GM15510 (cell line): ENCODE measurements around the gene ADGRG1.

Experiments used
- POLR2A ChIP-seq: IDR thresholded peaks from 3 replicates; pipeline ENCODE4 v1.6.1; 2011; ENCODE audit warnings: borderline replicate concordance; ENCODE audit not compliant: insufficient read length; ENCODE audit errors: extremely low read depth

The ADGRG1 gene

DNA sequence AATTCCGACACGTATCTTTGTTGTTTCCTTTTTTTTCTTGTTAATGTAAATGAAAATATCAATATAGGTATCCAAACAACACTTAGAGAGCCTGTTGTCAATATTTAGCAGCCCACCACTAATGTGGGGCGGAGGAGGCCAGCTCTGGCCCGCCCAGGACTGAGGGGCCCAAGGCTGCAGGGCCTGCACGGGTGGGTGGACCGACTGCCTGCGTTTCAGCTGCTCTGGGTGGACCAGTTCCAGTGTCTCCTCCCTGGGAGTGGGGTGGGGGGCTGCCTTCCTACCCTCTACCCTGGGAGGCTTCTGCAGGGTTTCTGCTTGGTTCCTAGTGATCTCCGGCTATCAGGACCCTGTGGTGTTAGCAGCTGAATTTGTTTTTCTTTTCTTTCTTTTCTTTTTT, 15.9 kb upstream of the ADGRG1 start:
- no peak for TF ChIP-seq POLR2A

DNA sequence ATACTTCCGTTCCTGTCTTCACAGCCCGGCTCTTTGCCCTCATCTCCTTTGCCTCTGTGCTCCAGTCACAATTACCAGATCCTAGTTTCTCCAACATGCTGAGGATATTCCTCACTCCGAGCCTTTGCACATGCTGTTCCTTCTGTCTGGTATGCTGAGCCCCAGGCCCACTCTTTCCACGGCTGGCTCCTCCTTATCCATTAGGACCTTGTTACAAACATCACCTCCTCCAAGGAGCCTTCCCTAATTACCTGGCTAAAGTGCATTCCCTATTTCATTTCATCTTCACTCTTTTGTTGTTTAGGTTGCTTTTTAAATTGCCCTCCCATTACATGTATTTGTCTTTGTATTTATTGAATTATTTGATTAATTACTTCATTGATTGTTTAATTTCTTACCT, 14.9 kb upstream of the ADGRG1 start:
- no peak for TF ChIP-seq POLR2A

- no peak for TF ChIP-seq POLR2A
These were observed 13.9 kb upstream of the ADGRG1 start for GRCh38 chr16:57614536-57614935.

- no peak for TF ChIP-seq POLR2A
These were observed 13.5 kb upstream of the ADGRG1 start for GRCh38 chr16:57614944-57615343.

- TF ChIP-seq POLR2A = no peak
These were observed 12.6 kb upstream of the ADGRG1 start for GRCh38 chr16:57615813-57616212.

- TF ChIP-seq POLR2A = no peak
These were observed 12.2 kb upstream of the ADGRG1 start for GRCh38 chr16:57616241-57616640.

DNA sequence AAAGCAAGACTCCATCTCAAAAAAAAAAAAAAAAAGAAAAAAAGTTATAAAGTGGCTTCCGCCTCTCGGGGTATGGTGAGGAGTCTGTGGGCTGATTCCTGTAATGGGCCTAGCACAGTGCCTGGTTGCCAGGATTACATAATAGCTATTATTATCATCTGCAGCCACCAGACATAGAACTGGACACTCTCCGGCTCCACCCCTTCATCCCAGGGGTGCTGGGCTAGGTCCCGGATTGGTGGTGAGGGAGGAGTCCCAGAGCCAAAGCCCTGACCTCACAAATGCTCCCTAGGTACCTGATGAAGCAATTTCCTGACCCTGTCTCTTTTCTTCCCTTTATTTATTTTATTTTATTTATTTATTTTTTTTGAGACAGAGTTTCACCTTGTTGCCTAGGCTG, 11.6 kb upstream of the ADGRG1 start:
- no peak for TF ChIP-seq POLR2A

- no peak for TF ChIP-seq POLR2A
These were observed 10.8 kb upstream of the ADGRG1 start for GRCh38 chr16:57617604-57618111.

DNA sequence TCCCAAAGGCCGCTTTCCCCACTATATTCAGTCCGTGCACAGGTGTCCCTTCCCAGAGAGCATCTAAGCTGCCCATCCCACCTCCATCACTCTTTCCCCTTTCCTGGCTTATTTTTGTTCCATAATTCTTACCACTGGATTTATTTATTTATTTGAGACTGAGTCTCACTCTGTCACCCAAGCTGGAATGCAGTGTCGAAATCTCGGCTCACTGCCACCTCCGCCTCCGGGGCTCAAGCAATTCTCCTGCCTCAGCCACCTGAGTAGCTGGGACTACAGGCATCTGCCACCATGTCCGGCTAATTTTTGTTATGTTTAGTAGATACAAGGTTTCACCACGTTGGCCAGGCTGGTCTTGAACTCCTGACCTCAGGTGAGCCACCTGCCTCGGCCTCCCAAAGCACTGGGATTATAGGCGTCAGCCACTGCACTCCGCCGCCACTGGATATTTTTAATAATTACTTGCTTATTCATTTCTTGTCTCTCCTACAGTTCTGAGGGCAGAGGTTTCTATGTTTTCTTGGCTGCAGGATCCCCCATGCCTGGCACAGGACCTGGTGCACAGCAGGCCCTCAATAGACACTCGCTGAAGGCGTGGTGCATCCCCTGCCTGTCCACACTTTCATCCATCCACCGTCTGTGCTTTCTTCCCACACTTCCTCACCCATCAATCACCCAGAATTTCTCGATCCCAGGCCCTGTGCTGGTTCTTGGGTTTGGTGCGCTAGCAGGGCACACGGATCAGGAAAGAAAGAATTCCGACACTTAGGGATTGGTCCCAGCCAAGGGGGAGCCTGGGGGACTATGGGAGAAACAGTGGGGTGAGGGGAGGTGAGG, 9.9 kb upstream of the ADGRG1 start:
- TF ChIP-seq POLR2A = no peak

DNA sequence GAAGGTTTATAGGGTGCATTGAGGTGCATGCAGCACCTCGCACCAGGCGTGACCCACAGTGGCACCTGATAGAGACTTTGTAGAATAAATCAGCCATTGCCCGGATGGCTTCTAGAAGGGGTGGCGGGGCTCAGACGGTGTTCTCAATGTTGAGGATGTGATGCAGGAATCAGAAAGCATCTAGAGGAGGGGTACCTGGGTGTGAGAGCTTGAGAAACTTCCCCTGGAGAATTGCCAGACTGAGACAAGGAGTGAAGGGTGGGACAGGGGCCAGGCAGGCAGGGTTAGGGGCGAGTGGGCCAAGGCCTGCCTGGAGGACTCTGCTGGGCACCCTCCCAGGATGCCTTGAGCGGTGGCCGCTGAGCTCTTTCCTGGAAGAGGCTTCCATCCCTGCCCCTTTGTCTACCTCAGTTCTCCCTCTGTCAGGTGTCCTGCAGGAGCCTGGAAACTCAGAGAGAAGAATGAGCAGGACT, 9.3 kb upstream of the ADGRG1 start:
- no peak for TF ChIP-seq POLR2A

- TF ChIP-seq POLR2A = no peak
These were observed 8.7 kb upstream of the ADGRG1 start for GRCh38 chr16:57619606-57620334.

DNA sequence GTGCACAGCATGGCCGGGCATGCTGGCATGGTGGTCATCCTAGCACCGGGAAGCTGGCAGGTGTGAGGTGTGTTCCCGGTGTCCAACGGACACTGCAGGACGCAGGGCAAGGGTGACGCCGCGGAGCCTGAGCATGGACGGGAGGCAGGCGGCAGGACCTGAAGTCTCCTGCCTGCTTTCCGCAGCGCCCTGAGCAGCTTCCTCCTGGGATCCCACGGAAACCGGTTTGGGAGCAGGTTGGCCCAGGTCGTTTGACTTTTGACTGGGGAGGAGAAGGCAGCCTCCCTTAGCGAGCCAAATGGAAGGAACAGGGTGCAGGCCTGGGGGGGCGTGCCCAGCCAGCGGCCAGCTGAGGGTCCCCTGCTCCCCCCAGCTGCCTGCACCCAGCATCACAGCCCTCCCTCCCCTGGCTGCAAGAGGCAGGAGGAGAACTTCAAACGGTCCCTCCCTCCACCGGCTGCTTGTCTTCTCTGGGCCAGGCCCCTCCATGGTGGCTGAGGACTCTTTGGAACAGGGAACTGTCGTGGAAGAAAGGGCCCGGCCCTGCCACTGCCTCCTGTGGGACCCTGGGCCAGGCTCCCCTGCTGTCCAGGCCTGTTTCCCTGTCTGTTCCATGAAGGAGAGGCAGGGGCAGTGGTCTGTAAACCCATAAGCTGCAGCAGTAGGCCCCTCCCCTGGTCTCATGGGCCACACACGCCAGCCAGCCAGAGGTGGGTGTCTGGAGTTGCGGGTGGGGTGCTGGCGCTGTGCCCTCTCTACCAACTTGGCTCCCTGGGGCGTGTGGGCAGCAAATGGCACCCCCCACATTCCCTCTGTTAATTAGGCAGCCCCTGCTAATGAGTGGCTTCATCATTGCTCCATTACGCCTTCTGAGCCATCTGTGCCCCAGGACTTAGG, 7.8 kb upstream of the ADGRG1 start:
- no peak for TF ChIP-seq POLR2A

GRCh38 chr16:57621521-57622271, 6.7 kb upstream of the ADGRG1 start:
- TF ChIP-seq POLR2A = no peak
